Suprapubic skin (tissue), 2 donors: Measurements from ENCODE around the gene EIF2S2.

Experiments used
- EP300 ChIP-seq: sonication (generic); formaldehyde crosslinking; IDR thresholded peaks from one replicate; pipeline ENCODE4 v1.6.1; 2017; ENCODE audit warnings: antibody characterized with exemption
- POLR2A ChIP-seq, 2 donors: fragments of 450-650 bp; IDR thresholded peaks; one replicate each; pipeline ENCODE4 v1.6.1; 2017; ENCODE audit warnings: antibody characterized with exemption in 2 of 2, mild to moderate bottlenecking in 2 of 2, moderate library complexity in 2 of 2

GRCh38 chr20:34089175-34089479, 22.9 kb downstream of the EIF2S2 start:
- TF ChIP-seq POLR2A (IDR thresholded peaks at IDR 0.05) (no peak), EP300 (no peak)
